ENCODE data around the gene OTOP3.

The OTOP3 gene

DNA sequence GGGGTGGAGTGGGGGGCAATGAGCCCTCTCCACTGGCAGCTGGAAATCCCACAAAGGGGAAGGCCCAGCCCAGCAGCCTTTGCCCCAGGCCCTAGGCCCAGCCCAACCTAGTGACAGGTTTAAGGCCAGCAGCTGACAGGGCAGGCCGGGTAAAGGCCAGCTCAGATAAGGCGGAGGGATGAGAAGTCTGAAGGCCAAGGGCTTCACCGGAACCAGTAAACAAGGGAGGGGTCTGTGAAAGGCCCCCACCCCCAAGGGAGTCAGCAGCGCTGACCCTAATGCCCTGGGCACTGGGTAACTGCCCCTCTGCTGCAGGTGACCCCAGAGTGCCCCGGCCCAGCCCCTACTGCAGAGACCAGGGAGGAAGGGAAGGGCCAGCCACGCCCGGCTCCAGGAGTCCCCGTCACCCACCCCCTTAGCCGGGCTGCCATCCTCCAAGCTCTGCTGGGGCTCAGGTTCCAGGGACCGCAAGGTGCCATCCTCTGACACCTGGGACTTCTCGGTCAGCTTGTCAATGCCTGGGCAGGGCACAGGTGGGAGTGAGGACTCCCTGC is 17.5 kb downstream of the OTOP3 start:
- peaks cover 0 to 2% of the 10 kb centered on the region in 2 donors for H3K4me1 Mint-ChIP-seq (ENCODE audit: low read depth in 2 of 2)
- ATAC-seq (replicated peaks) = no peak
- peaks cover 0 to 22% of the 10 kb centered on the region in 2 donors for H3K27me3 Mint-ChIP-seq
- H3K36me3 Mint-ChIP-seq (ENCODE audit: insufficient read depth) = no peaks in the 10 kb centered on the region
- no peak overlapping the region for H3K27ac Mint-ChIP-seq
- no peak overlapping the region for H3K4me3 Mint-ChIP-seq
- no peaks in the 10 kb centered on the region for H3K9me3 Mint-ChIP-seq
- DNase-seq = no peak

DNA sequence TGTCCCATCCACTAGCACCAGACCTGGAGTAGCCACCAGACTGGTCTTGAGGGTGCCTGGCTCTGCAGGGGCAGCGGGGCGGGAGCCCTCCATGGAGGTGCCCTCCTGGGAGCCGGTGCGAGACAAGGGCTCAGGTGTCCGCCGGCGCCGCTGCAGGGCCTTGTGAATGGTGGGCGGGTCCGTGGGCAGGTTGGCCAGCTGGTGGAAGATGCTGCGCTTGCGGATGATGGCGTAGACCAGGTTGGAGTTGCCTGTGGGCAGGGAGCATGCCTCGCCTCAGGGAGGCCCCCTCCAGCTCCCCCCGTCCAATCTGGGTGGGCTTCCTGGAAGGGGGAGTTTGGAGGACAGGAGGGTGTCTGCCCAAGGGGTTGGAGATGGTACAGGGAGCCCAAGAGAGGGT is 18.4 kb downstream of the OTOP3 start:
- H3K4me1 Mint-ChIP-seq (ENCODE audit: low read depth in 2 of 2) = peaks cover 0 to 3% of the 10 kb centered on the region in 2 donors
- H3K36me3 Mint-ChIP-seq (ENCODE audit: insufficient read depth) = no peaks in the 10 kb centered on the region
- ATAC-seq (replicated peaks) = no peak
- H3K4me3 Mint-ChIP-seq = no peak overlapping the region
- H3K27me3 Mint-ChIP-seq = peaks cover 0 to 20% of the 10 kb centered on the region in 2 donors
- no peak for DNase-seq
- H3K9me3 Mint-ChIP-seq = no peaks in the 10 kb centered on the region
- H3K27ac Mint-ChIP-seq = no peak overlapping the region

DNA sequence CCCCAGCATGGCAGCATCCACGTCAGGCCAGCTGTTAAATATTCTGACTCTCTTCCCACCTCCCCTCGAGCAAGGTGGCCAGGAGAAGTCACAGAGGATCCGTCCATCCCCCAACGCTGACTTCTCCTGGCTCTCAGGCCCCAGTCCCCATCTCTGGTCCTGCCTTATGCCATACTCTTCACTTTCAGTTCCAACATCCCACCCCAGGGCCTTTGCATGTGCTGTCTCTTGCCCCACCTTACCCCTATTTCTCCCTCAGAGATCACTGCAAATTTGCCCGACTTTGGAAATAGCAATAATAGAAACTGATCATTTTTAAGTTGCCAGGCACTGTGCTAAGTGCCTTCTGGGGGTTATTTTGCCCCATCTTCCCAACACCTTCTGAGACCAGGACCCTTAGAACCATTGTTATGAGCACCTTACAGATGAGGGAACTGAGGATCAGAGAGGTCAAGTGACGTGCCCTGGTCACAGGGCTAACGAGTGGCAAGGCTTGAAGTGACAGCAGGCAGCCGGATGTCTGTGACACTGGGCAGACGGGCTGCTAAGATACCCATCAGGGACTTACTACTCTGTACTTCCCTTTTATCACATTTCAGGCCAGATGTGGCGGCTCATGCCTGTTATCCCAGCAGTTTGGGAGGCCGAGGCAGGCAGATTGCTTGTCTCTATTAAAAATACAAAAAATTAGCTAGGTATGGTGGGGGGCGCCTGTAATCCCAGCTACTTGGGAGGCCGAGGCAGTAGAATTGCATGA is 19.1 kb downstream of the OTOP3 start:
- Mint-ChIP-seq H3K27ac (no peak overlapping the region), H3K36me3 (ENCODE audit: insufficient read depth) (no peaks in the 10 kb centered on the region), H3K4me3 (no peak overlapping the region), H3K9me3 (no peaks in the 10 kb centered on the region), H3K27me3 (peaks cover 0 to 19% of the 10 kb centered on the region in 2 donors), H3K4me1 (ENCODE audit: low read depth in 2 of 2) (peaks cover 0 to 3% of the 10 kb centered on the region in 2 donors)
- DNase-seq (no peak), ATAC-seq (replicated peaks) (no peak)

DNA sequence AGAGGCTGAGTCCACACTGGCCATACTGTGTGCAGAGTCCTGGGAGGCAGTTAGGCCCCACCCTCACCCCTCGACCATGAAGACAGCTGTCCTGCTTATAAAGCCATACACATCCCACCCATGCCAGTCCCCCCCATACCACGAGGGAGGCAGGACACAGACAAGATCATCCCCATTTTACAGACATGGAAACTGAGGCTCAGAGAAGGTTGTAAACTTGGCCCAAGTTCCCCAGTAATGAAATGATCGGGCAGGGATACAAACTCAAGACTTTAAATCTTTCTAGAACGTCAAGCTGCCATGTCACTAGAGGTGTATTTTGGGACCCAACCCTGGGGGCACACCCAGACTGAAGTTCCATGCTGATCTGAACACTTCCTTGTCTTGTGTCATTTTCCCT is 20.4 kb downstream of the OTOP3 start:
- DNase-seq = no peak
- Mint-ChIP-seq H3K4me3 (no peak overlapping the region), H3K27ac (no peak overlapping the region), H3K36me3 (ENCODE audit: insufficient read depth) (no peaks in the 10 kb centered on the region), H3K4me1 (ENCODE audit: low read depth in 2 of 2) (peaks cover 0 to 5% of the 10 kb centered on the region in 2 donors), H3K27me3 (peaks cover 0 to 17% of the 10 kb centered on the region in 2 donors), H3K9me3 (no peaks in the 10 kb centered on the region)
- ATAC-seq (replicated peaks) = no peak

DNA sequence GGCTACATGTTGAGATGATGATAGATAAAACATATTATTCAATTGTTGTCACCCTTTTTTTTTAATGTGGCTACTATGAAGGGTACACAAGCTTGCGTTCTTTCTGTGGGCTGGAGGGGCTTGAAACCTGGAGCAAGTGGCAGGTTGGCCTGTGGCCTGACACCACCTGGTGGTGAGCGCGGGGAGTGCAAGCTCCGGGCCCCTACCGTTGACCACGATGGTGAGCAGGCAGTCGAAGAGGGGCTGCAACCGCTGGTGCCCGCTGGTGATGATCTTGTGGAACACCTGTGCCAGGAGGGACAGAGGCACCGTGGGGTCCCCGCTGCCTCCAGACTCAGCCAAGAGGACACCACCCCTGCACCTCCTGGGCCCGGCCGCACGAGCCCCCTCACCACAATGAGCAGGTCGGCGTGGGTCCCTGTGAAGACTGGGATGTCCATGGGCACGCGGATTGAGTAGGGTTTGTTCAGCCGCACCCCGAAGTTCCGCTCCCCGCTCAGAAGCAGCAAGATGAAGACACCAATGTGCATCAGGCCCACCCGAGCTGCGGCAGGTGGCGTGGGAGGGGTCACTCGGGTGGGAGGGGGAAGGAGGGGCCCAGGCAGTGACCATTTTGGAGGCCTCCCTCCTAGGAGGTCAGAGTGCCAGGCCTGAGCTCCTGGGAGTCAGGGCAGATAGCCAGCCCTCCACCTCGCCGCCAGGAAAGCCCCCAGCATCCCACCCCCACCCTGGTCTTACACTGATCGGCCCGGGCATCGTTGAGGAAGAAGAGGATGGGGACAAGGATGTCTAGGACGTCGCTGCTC is 22.4 kb downstream of the OTOP3 start:
- Mint-ChIP-seq H3K4me1 (ENCODE audit: low read depth in 2 of 2) (peaks cover 4 to 7% of the 10 kb centered on the region in 2 donors), H3K27ac (no peak overlapping the region), H3K36me3 (ENCODE audit: insufficient read depth) (no peaks in the 10 kb centered on the region), H3K27me3 (peaks cover 0 to 9% of the 10 kb centered on the region in 2 donors), H3K9me3 (no peaks in the 10 kb centered on the region), H3K4me3 (no peak overlapping the region)
- DNase-seq = peak; percentile 81 to 83 (median 82)
- ATAC-seq (replicated peaks) = peak; percentile 72

DNA sequence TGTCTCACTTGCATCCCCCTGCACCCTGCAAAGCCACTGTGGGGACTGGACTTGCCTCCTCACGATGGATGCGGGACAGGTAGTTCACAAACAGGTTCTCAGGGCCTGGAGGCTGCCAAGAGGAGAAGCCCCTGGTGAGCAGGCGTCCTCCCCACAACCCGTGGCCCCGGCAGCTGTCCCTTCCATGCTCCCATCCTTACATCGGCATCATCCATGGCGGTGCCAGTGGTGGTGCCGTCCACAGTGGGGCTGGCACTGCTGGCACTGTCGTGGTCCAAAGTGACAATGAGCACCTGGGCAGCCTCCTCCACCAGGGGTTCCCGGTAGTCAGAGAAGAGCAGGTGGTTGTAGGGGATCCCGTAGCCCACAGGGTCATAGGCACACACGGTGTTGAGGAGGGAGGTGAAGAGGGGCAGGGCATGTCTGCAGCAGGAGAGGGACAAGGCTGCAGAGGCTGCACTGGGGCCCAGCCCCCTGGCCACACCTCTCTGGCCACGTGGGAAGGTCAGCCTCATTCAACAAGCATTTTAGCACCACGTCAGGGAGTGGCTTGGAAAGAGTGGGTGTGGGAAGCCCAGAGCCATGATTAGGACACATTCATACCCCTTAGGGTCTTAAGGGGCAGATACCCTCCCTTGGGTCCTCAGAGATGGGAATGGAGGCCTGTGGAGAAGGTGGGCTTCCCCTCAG is 24.3 kb downstream of the OTOP3 start:
- H3K27ac Mint-ChIP-seq = no peak overlapping the region
- no peaks in the 10 kb centered on the region for H3K36me3 Mint-ChIP-seq (ENCODE audit: insufficient read depth)
- no peaks in the 10 kb centered on the region for H3K9me3 Mint-ChIP-seq
- H3K4me3 Mint-ChIP-seq = no peak overlapping the region
- DNase-seq (no peak), ATAC-seq (replicated peaks) (no peak)
- peaks cover 4 to 7% of the 10 kb centered on the region in 2 donors for H3K4me1 Mint-ChIP-seq (ENCODE audit: low read depth in 2 of 2)
- H3K27me3 Mint-ChIP-seq = peaks cover 0 to 9% of the 10 kb centered on the region in 2 donors

DNA sequence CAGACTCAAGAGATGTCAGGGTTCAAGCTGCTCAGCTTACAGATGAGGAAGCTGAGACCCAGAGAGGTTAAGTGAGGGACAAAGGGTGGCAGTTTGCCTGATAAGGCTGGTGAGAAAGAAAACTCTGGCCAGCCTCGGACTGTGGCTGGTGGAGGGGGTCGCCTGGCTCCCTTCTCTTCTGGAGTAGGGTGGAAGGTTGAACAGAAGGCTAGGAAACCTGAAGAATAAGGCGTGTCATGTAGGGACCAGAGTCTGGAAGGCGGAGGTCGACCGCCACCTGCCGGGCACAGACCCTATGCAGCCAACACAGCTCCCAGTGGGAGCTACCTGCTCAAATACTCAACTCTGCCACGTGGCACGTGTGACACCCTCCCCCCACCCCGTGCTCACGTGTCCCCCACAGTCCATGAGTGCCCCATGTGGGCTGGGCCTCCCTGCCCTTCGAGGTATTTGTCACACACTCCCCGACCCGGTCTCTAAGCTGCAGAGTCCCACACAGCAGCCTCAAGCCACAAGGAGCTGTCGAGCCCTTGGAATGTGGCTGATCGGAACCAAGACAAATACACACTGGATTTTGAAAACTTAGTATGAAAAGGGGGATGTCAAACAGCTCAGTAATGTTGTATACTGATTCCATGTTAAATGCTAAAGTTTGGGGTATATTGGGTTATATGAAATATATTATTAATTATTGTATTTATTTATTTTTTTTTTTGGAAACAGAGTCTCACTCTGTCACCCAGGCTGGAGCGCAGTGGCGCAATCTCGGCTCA is 25.1 kb downstream of the OTOP3 start:
- Mint-ChIP-seq H3K27me3 (peaks cover 0 to 9% of the 10 kb centered on the region in 2 donors), H3K4me1 (ENCODE audit: low read depth in 2 of 2) (peaks cover 4 to 7% of the 10 kb centered on the region in 2 donors), H3K27ac (no peak overlapping the region), H3K4me3 (no peak overlapping the region), H3K9me3 (no peaks in the 10 kb centered on the region), H3K36me3 (ENCODE audit: insufficient read depth) (no peaks in the 10 kb centered on the region)
- ATAC-seq (replicated peaks) = peak; percentile 54
- DNase-seq = no peak

DNA sequence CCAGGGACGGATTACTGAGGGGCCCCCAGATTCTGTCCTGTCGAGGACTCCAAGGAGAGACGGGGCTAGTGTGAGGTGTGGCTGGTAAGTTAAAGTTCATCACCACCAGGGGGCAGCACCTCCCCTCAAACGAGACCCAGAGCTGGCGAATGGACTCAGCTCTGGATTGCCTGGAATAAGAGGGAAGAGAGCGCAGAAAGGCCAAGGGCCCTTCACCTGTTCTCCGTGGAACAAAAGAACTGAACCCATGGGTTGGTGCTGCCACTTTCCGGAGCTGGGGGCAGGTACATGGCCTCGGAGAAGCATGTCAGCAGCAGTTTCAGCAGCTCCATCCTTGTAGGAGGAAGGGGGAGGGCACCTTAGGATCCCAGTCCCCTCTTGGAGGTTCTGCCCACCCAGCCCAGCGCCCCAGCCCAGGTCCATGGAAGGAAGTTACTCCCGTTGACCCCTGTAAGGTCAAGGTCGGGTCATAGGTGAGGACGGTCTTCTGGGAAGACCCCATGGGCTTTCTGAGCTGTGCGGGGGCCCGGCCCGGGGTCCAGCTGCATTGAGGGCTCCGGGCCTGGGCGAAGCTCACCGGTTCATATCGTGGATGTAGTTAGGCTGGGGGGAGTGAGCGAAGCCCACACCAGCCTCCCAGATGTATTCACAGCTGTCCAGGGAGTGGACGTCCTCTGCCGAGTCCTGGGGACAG is 26.1 kb downstream of the OTOP3 start:
- Mint-ChIP-seq H3K36me3 (ENCODE audit: insufficient read depth) (no peaks in the 10 kb centered on the region), H3K27me3 (peaks cover 0 to 9% of the 10 kb centered on the region in 2 donors), H3K27ac (no peak overlapping the region), H3K9me3 (no peaks in the 10 kb centered on the region), H3K4me1 (ENCODE audit: low read depth in 2 of 2) (peaks cover 4 to 7% of the 10 kb centered on the region in 2 donors), H3K4me3 (no peak overlapping the region)
- ATAC-seq (replicated peaks) = peak; percentile 83
- peak; percentile 78 to 82 (median 82) for DNase-seq

DNA sequence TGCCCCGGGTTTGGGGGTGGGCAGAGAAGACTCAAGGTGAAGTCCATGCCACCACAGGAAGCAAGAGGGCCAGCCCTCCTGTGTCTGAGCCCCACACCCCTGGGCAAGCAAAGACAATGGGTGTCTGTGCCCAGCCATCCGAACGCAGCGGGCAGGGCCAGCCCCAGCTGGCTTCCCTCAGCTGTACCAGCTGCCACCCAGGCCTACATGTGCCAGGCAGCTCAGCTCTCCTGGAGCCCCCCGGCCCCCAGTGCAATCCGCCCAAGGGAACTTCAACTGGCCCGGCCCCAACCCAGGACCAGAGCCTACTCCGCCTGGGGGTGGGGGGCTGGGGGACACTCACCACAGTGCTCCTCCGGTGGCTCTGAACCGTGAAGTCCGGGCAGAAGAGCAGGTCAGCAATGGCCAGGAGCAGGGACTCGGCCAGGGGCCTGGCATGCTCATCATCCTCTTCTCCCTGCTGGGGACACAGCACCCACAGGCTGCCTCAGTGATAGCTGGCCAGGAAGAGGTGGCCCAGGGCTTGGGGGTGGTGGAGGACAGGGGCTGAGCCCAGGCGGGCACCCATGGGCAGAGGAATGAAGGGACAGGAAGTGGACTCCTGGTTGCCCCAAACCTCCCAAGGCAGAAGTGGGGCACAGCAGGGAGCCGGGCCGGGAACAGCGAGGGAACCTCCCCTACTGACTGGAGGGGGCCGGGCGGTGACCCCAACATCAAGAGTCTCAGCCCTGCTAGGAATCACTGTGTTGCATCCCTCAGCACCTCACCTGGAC is 27.1 kb downstream of the OTOP3 start:
- DNase-seq (no peak), ATAC-seq (replicated peaks) (no peak)
- H3K4me3 Mint-ChIP-seq = no peak overlapping the region
- peaks cover 0 to 9% of the 10 kb centered on the region in 2 donors for H3K27me3 Mint-ChIP-seq
- H3K9me3 Mint-ChIP-seq = no peaks in the 10 kb centered on the region
- no peaks in the 10 kb centered on the region for H3K36me3 Mint-ChIP-seq (ENCODE audit: insufficient read depth)
- no peak overlapping the region for H3K27ac Mint-ChIP-seq
- H3K4me1 Mint-ChIP-seq (ENCODE audit: low read depth in 2 of 2) = peaks cover 4 to 7% of the 10 kb centered on the region in 2 donors

DNA sequence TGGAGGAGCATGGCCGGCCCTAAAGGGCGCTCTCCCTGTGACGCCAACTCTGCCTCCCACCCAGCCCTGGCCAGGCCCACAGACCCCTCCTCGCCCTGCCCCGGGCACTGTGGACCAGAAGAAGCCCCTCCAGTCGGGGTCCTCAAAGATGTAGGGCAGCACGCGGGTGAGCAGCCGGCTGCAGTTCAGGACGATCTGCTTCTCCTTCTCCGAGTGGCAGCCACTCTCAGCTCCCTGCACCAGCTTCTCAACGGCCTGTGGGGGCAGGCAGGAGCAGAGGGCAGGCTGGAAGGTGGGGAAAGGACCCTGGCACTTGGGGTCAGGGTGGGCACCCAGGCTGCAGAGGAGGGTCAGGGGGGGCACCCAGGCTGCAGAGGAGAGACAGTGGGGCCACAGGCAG is 28.0 kb downstream of the OTOP3 start:
- Mint-ChIP-seq H3K36me3 (ENCODE audit: insufficient read depth) (no peaks in the 10 kb centered on the region), H3K27ac (no peak overlapping the region), H3K9me3 (no peaks in the 10 kb centered on the region), H3K4me1 (ENCODE audit: low read depth in 2 of 2) (peaks cover 4% of the 10 kb centered on the region in 2 donors), H3K4me3 (no peak overlapping the region), H3K27me3 (peaks cover 0 to 9% of the 10 kb centered on the region in 2 donors)
- no peak for DNase-seq
- ATAC-seq (replicated peaks) = no peak

DNA sequence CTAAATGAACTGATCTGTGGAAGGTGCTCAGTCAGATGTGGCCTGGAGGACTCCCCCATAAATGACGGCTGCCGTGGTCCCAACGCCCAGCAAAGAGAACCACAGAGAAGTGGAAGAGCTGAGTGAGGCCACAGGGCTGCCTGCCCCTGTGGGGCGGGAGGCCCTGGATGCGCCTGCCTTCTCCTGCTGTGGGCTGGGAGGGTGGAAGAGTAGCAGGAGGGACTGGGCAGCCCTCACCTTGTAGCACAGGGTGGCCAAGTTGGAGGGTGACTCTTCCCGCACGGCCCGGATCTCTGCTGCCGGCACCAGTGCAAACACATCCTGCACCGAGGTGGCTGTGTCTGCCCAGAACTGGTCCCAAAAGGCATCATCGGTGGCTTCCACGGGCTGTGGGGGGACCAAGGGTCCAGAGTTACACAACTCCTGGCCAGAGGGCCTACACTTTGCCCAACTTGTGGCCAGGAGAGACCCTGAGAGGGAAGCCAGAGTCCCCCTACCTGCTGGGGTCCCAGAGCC is 28.6 kb downstream of the OTOP3 start:
- peaks cover 0 to 9% of the 10 kb centered on the region in 2 donors for H3K27me3 Mint-ChIP-seq
- no peaks in the 10 kb centered on the region for H3K36me3 Mint-ChIP-seq (ENCODE audit: insufficient read depth)
- H3K9me3 Mint-ChIP-seq = no peaks in the 10 kb centered on the region
- no peak overlapping the region for H3K4me3 Mint-ChIP-seq
- H3K4me1 Mint-ChIP-seq (ENCODE audit: low read depth in 2 of 2) = peaks cover 4% of the 10 kb centered on the region in 2 donors
- ATAC-seq (replicated peaks) (no peak), DNase-seq (no peak)
- H3K27ac Mint-ChIP-seq = no peak overlapping the region
